NCI-H446 (cell line): ENCODE data around the gene ARHGAP12.
"Not testable (repeated sequence)": the region's sequence is repeated elsewhere in the genome, so short reads cannot be mapped to it uniquely, and the experiment has no call there.

Source experiments
- DNase-seq, 2 experiments: peaks; one replicate each; lab custom pipeline; 2025; lab: John Stamatoyannopoulos, UW

Gene ARHGAP12

DNA sequence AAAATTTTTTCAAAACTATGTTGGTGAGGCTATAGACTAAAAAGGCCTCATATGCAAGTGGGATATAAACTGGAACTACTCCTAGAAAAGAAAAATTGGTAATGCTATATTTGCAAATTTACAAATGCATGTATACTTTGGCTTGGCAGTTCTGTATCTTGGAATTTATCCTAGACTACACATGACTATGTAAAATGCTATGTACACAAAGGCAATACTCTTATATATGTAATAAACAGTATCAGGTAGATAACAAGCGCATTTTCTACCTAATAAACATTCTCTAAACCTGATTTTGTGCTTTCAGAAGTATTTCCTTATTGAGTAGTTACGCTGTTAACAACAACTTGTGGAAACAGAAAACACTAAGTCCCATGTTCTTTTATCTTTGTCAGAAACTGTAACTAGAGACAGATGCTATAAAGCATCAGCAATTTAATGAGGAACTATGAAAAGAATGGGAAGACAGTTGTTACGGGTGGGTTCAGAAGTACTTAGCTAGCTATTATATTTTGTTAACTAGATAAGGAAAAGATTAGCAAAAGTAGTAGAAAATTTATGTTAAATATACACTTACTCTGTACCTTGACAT is 107.8 kb downstream of the ARHGAP12 start:
- DNase-seq: no peak

DNA sequence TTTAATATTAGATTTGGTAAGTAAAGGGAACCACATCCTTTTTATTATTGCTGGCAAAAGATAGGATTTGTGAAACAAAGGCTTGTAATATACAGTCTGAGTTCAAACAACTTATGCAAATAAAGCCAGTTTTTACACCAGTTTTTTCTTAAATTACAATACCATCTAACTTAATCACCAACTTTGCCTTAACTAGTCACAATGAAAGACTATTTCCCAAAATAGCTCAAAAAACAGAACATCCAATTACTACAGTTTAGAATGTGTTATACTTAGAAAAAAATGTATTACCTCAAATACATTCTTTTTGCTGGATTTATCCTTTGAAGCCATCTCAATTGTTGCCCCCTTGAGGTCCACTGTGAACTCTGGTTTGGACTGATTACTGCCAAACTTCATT is 108.5 kb downstream of the ARHGAP12 start:
- DNase-seq: no peak

DNA sequence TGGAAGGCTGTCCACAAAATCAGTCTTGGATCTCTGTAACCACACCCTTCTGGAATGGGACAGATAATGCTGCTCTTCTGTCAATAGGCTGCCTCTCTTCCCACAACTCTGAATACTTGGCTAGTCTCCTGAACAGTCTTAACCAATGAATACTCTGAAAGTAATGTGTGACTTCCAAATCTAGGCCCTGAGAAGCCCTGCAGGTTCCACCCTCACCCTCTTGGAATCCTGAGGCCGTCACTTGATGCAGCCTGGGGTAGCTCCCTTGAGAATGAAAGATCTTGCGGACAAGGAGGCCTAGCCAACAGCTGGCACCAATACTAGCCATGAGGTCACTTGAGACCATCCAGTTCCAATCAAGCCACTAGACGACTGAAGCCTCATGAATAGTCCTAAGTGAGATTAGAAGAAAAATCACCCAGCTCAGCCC is 109.2 kb downstream of the ARHGAP12 start:
- peak; percentile 41 to 79 for DNase-seq

DNA sequence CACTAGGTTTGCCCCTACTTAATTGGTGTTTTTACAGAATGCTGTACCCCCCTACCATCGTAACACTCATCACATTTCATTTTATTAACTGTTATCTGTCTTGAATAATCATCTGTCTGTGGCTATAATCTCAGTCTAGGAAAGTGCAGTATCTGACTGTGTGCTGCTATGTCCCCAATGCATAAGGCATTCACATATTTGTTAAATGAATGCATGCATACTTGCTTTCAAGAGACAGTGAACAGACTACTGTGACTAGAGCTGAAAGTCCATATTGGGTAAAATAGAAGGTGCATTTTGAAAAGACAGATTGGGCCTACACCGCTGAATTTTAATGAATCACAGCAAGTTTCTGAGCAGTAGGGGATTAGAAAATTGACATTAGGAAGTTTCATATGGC is 112.3 kb downstream of the ARHGAP12 start:
- DNase-seq: no peak

DNA sequence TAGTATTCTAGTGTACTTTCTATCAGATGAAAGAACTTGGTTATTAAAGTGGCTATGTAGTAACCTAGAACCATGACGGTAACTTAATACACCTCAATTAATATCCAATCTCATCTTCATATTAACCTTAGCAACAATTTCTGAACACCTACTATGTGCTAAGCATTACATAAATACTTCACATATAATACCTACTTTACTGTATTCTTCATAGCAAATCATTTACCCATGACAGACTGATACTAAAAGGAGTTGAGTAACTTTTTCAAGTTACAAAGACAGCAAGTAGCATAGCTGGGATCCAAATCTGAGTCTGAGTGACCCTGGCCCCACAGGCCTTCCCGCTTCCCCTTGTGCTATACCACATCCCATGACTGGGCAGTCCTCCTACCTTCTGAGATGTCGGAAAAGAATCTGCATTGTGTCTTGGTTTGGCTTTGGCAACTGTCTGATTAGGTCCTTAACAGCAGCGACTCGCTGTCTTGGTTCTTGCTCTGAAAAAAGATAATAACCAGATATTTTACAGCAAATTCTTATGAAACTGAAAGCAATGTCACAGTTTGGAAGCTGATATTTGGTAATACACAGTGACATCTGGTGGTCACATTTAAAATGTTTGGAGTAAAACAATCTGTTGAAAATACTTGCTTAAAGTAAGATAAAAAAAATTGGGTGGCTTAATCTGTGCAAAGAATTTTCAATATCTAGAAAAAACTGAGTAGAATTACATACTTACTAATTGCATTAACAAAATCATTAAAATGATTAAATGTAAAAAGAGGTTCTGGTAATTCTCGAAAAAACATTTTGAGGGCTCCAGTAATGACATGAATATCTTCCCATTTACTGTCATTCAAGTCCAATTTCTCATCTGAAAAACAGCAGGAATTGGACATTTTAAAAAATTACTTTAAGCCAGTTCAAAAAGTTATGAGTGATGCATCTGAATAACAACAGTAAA is 120.1 kb downstream of the ARHGAP12 start:
- DNase-seq: peak; percentile 25 to 66

DNA sequence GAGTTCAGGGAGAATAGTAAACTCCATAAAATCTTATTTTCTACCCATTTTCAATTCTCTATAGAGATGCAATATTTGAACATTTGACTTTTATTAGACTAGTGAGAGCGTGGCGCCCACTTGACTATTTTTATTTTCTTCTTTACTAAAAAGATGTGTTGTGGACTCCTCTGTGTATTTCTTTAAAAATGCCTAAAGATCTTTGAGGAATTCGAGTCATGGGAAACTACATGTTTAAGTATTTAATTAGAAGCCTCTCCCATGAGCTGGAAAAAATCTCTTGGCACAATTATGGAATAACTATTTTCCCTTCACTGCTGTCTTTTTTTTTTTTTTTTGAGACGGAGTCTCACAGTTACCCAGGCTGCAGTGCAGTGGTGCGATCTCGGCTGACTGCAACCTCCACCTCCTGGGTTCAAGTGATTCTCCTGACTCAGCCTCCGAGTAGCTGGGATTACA is 124.2 kb downstream of the ARHGAP12 start:
- DNase-seq: peak in 1 of 2 experiments; percentile 2

DNA sequence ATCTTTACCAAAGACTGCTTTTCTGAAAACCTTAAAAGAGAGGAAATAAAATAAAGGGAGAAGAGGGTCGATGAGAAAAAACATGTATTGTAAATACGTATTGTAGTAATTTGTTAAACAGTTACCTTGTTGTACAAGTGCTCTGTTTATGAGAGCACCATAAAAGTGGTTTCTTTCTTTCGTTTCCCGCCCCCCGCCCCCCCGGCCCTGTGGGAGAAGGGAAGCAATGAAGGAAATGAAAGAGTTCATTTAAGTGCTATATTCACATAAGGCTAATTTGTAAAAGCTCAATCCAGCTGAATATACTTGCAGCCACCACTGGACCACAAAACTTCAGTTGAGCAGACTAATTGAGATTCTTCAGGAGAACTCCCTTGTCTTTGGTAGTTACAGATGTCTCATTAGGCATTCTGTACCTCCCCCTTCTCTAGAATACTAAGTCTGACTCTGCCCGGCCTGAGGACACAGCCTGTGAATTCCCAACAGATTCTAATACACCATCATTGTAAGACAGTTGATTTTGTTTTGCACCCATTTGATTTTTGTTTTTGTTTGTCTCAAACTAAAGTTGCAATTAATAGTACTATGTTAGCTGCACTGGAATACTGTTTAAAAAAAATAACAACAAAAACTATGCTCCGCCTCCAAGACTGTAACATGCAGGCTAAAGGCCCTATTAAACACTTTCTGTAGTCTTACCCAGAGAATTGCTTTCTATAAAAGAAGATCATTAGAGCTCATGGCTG is 124.9 kb downstream of the ARHGAP12 start:
- peak in 1 of 2 experiments; percentile 6 for DNase-seq

DNA sequence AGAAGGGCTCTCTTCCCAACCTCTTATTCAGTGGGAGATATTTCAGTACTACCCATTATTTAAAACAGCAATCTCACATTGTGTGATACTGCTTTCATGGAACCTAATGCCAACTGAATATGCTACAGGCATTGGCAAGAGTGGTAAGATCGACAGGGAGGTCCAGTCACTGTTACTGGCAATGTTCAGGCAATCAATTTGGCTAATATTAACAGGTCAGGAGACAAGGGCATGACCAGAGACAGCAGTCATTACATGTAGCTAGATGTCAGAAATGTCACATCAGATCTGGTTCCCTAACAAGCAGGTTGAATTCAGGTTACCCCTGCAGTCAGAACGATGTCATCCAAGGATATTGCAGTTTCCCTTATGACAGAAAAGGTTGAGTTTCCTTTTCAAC is 129.4 kb downstream of the ARHGAP12 start:
- no peak for DNase-seq

DNA sequence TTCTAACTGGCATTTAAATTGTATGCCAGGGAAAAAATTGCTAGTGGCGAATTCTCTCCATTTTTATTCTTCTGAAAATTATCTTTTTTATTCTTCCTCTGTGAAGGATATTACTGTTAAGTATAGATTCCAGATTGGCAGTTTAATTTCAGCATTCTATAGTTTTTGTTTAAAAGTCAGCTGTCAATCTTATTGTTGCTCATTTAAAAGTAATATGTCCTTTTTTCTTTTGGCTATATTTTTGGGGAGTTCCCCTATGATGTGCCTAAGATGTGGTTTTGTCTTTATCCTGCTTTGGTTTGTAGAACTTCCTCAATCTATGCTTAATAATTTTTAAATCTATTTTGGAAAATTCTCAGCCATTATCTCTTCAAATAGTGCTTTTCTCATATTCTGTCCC is 135.9 kb downstream of the ARHGAP12 start:
- DNase-seq: no peak

DNA sequence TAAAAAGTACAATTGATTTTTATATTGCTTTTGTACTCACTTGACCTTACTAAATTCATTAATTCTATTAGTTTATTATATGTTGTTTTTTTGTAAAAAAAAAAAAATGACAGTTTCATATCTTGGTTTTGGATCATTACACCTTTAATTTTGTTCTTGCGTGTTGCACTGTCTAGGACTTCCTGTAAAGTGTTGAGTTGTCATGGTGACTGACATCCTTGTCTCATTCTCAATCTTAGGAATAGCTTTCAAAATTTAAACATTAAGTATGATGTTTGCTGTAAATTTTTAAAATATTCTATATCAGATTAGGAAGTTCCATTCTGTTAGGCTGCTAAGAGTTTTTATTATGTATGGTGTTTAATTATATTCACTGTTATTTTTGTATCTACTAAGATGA is 139.1 kb downstream of the ARHGAP12 start:
- DNase-seq: no peak

DNA sequence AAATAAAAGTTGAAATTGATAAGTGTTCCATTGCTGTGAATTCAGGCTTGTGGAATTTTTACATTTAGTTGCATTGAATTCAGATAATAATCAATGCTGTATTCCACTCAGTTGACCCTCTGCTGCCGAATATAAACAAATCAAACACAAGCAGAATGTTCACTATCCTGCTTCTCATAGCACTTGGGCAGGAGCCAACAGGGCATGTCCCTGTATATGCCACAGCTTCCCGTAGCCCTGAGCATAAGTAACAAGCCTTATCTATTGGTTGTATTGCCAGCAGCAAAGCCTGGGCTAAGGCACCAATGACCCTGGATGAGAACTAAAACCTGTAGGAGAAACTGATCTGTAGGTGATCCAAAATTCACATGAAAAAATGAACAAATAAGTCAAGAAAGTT is 145.9 kb downstream of the ARHGAP12 start:
- no peak for DNase-seq

DNA sequence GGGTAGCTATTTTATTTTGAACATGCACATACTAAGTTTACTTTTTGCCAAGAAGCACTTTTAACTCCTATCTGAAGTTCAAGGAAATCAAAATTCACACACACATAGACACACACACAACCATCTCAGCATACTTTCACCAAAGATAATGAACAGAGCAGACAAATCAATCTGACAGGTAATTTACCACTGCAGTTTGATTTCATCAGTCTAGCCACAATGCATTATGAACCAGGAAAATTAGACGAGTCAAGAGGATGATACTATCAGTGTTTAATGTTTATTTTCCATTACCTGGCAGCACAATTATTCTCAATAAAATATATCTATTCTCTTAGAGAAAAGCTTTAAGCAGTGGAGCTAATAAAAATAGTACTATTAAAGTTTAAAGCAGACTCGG is 147.9 kb downstream of the ARHGAP12 start:
- DNase-seq: no peak

DNA sequence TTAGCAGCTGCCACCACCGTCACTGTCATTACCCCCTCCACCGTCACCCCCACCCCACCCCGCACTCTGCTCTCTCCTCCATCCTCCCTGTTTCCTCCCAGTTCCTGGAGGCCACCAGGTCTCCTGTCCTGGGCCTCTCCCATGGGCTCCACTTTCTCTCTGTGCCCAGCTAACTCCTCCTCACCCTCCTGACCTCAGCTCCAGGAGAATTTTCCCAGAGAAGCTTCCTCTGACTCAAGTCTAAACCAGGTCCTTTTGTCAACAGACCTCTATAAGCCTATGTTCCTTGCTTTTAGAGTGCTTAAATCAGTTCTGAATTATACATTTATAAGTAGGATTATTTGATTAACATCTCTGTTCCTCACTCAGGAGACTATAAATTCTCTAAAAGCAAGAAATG is 150.0 kb downstream of the ARHGAP12 start:
- no peak for DNase-seq

DNA sequence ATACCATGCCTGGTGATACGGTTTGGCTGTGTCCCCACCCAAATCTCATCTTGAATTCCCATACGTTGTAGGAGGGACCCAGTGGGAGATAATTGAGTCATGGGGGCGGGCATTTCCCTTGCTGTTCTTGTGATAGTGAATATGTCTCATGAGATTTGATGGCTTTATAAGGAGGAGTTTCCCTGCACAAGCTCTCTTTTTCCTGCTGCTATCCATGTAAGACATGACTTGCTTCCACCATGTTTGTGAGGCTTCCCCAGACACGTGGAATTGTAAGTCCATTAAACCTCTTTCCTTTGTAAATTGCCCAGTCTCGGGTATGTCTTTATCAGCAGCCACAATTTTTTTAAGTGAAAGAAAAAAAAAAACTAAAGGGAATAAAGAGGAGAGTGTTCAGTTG is 152.5 kb downstream of the ARHGAP12 start:
- DNase-seq: no peak

DNA sequence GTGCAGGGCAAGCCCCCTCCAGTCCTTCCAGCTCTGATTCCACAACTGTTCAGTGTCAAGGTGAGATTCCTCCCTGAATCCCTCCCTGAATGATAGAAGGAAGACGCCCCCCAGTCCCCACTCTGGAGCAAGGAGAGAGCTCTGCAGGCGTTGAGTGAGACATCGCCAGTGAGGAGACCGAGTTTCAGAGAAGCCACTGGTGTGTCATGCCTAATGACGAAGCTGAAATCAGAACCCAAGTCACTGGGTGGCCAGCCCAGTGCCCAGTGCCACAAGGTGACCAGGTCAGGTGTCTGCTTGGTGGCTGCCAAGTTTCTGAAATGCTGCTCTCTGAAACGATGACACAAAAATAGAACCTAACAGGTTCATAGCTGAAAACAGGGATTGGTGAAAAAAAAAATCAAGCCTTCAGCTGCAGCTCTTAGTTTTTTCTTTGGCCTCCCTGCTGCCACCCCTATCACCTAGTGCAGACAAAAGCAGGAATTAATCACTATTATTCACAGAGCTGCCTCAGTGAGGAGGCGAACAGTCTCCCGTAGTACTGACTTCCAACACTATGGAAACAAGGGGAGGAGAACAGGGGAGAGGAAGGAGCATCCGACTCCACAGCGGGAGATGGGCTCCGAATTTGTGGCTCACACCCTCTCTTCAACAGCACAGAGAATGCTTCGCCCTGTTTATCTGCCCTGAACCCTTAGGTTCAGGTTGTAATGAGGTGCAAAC is 153.5 kb downstream of the ARHGAP12 start:
- no peak for DNase-seq

DNA sequence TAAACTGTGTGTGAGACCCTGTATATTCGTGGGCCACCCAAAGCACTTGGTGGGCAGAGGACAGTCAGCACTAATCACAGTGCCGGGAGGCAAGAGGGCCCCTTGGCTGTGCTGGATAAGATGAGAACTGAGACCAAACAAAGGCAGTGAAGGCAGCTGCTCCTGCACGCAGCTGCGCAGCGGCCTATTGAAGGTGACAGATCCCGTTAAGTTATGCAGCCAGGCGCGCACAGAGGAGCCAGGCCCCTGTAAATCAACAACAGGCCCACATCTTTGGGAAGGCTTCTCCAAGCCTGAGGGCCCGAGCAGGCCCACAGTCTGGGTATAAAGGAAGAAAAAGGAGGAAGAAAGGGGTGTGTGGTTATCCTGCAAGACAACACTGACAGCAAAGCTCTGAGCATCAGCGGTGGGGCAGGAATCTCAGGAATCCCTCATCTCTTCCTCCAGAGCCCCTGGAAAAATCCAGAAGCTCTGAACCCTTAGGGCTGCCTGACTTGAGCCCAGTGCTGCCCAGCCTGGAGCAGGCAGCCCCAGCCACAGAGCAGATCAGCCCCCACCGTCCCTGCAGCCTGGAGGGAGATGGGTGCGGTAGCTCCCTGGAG is 154.2 kb downstream of the ARHGAP12 start:
- DNase-seq: no peak

DNA sequence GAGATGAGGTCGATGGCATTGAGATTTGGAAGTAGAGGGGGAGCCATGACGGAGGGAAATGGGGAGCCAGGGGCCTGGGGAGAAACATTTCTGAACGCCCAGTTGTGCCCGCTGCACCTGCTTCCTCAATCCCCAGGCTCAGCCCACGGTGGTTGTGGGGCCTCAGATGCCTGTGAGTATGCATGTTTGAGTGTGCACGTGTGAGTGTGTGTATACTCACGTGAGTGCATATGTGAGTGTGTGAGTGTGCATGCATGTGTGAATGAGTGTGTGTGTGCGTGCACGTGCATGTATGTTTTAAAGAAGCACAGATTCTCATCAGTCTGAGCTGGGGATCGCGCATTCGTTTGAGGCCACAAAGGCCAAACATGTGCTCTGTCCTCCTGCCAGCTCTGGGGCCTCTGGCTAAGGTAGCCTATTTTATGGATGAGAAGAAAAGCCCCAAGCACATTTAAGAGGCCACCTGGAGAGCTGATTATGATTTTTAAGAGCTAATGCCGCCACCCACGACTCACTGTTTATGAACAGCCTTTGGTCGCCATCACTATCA is 154.8 kb downstream of the ARHGAP12 start:
- DNase-seq: no peak

DNA sequence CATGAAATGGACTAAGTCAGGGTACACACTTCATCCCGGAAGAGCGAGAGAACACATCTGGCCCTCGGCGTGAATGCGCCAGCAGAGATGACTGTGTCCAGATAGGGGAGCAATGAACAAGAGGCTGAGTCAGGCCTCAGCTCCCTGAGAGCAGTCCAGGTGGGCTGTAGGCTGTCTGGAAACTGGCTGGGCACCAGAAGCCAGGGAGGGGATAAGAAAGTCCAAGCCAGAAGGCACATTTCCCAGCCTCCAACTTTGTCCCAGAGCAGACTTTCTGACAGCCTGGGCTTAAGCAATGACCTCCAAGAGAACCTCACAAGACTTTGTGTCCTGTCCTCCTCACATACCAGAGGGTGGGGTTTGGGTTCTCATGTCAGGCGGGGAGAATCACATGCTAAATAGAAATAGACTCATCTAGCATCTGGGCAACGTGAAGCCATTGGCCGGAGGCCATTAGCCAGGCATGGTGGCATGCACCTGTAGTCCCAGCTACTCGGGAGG is 157.2 kb downstream of the ARHGAP12 start:
- DNase-seq: no peak

DNA sequence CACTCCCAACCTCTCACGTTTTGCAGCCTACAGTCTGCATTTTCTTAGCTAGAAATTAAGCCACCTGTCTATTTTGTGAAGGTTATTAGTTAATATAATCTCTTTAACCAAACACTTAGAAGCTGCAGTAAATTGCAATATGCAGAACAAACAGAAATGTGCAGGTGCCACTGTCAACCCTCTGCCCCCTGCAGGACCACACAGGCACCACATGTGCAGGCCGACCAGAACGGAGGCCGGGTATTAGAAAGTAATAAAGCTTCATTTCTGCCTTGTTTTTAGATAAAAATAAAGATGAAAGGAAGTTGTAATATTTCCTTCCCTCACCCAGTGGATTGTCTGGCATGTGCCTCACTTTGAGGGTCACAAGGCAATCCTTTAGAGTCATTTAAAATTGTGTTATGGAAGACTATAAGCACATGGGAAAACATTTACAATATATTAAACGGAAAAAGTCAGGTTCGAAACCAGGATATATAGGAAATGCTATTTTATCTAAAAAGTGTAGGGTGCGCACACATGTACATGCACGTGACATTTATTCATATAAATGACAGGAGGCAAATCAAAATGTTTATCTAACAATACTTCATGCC is 158.2 kb downstream of the ARHGAP12 start:
- DNase-seq: peak in 1 of 2 experiments; percentile 36

DNA sequence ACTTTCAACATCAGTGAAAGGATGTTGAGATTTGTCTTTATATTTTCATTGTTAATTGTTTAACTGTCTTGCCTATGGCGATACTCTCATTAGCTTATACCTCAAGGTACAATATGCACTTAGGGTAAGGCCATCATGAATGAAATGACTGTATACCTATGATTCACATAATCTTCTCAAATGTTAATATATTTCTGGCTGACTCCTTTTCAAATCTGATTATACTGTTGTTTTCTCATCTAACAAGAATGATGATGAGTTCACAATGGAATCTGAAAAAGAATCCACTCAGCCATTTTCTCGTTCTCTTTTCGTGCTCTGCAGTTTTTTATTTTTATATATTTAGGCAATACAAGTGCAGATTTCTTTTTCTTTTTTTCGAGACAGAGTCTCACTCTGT is 159.1 kb downstream of the ARHGAP12 start:
- DNase-seq: no peak

DNA sequence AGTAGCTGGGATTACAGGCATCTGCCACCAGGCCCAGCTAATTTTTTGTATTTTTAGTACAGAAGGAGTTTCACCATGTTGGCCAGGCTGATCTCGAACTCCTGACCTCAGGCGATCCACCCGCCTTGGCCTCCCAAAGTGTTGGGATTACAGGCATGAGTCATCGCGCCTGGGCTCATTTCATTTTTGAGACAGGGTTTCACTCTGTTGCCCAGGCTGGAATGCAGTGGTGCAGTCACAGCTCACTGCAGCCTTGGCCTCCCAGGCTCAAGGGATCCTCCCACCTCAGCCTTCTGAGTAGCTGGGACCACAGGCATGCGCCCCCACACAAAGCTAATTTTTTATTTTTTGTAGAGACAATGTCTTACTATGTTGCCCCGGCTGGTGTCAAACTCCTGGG is 159.7 kb downstream of the ARHGAP12 start:
- not testable (repeated sequence) for DNase-seq
